ENCODE measurements around the gene CENPP. TPM values are rescaled to one million over a fixed set of nuclear protein-coding genes. Genes with fewer than 3 reads are reported as not detected.

CENPP gene
- total RNA-seq, 4 donors from 2014 or later: 14.1 to 39.5 (median 19.2) TPM

GRCh38 chr9:92616199-92616641 lies 290.5 kb downstream of the CENPP start:
- 62% methylated on average over 11 of the region's 11 CpGs for WGBS
- H3K9me3 ChIP-seq: no peaks in the 10 kb centered on the region
- H3K4me3 ChIP-seq: no peak overlapping the region
- peaks cover 59% of the 10 kb centered on the region for H3K4me1 ChIP-seq
- TF ChIP-seq POLR2A (IDR thresholded peaks at IDR 0.05): no peak
- TF ChIP-seq POLR2AphosphoS5 (IDR thresholded peaks at IDR 0.05): no peak
- no peak for TF ChIP-seq CTCF (IDR thresholded peaks at IDR 0.05)
- TF ChIP-seq EP300 (IDR thresholded peaks at IDR 0.05): no peak
- no peak for DNase-seq (ENCODE audit: low spot score in 2 of 2)
- peak overlapping the region; percentile 86 for H3K27ac ChIP-seq
- H3K27me3 ChIP-seq: no peaks in the 10 kb centered on the region
- H3K36me3 ChIP-seq: peaks cover 70% of the 10 kb centered on the region

GRCh38 chr9:92616655-92617111 lies 290.9 kb downstream of the CENPP start:
- Histone ChIP-seq H3K4me1 (peaks cover 56% of the 10 kb centered on the region), H3K27ac (peak overlapping the region; percentile 86), H3K4me3 (no peak overlapping the region), H3K36me3 (peaks cover 67% of the 10 kb centered on the region), H3K27me3 (no peaks in the 10 kb centered on the region), H3K9me3 (no peaks in the 10 kb centered on the region)
- 50% methylated on average over 11 of the region's 11 CpGs for WGBS
- no peak for DNase-seq (ENCODE audit: low spot score in 2 of 2)
- TF ChIP-seq POLR2A (IDR thresholded peaks at IDR 0.05) (peak in 1 of 2 donors; percentile 36), CTCF (IDR thresholded peaks at IDR 0.05) (no peak)

- H3K9me3 ChIP-seq: no peaks in the 10 kb centered on the region
- H3K27me3 ChIP-seq: no peaks in the 10 kb centered on the region
- 97% methylated on average over 6 of the region's 11 CpGs for WGBS
- TF ChIP-seq POLR2A (IDR thresholded peaks at IDR 0.05): no peak
- TF ChIP-seq POLR2AphosphoS5 (IDR thresholded peaks at IDR 0.05): no peak
- TF ChIP-seq CTCF (IDR thresholded peaks at IDR 0.05): no peak
- TF ChIP-seq EP300 (IDR thresholded peaks at IDR 0.05): no peak
- DNase-seq (ENCODE audit: low spot score in 2 of 2): no peak
- H3K27ac ChIP-seq: peak overlapping the region; percentile 86
- peaks cover 65% of the 10 kb centered on the region for H3K36me3 ChIP-seq
- H3K4me3 ChIP-seq: no peak overlapping the region
- H3K4me1 ChIP-seq: peaks cover 56% of the 10 kb centered on the region
These were observed 291.6 kb downstream of the CENPP start for GRCh38 chr9:92617195-92617813.

GRCh38 chr9:92617951-92618510 lies 292.3 kb downstream of the CENPP start:
- peaks cover 48% of the 10 kb centered on the region for H3K4me1 ChIP-seq
- no peak for DNase-seq (ENCODE audit: low spot score in 2 of 2)
- peak overlapping the region; percentile 86 for H3K27ac ChIP-seq
- H3K27me3 ChIP-seq: no peaks in the 10 kb centered on the region
- H3K4me3 ChIP-seq: no peak overlapping the region
- H3K36me3 ChIP-seq: peaks cover 61% of the 10 kb centered on the region
- WGBS: 48% methylated on average over 11 of the region's 11 CpGs
- H3K9me3 ChIP-seq: no peaks in the 10 kb centered on the region
- TF ChIP-seq POLR2AphosphoS5 (IDR thresholded peaks at IDR 0.05) (peak in 1 of 3 donors; percentile 9), CTCF (IDR thresholded peaks at IDR 0.05) (no peak)

- Histone ChIP-seq H3K4me3 (no peak overlapping the region), H3K36me3 (peaks cover 56% of the 10 kb centered on the region), H3K27me3 (no peaks in the 10 kb centered on the region), H3K27ac (peak overlapping the region; percentile 86), H3K9me3 (no peaks in the 10 kb centered on the region), H3K4me1 (peaks cover 47% of the 10 kb centered on the region)
- WGBS: 85% methylated on average over 10 of the region's 10 CpGs
- DNase-seq (ENCODE audit: low spot score in 2 of 2): no peak
- TF ChIP-seq POLR2AphosphoS5 (IDR thresholded peaks at IDR 0.05) (no peak), EP300 (IDR thresholded peaks at IDR 0.05) (no peak), POLR2A (IDR thresholded peaks at IDR 0.05) (no peak), CTCF (IDR thresholded peaks at IDR 0.05) (no peak)
These were observed 293.0 kb downstream of the CENPP start for GRCh38 chr9:92618633-92619225.

Measured in suprapubic skin (tissue), 4 donors.